GM12873 (cell line): Measurements from ENCODE around the gene SERINC2.

Experiments
- TF ChIP-seq, protein P1 (sequence below): IDR thresholded peaks from 2 replicates; pipeline ENCODE4 v1.5.1; 2012; ENCODE audit warnings: low read depth, mild to moderate bottlenecking, moderate library complexity, low read length, control low read depth; ENCODE audit not compliant: insufficient read depth; ENCODE audit errors: missing control alignments

The SERINC2 gene

DNA sequence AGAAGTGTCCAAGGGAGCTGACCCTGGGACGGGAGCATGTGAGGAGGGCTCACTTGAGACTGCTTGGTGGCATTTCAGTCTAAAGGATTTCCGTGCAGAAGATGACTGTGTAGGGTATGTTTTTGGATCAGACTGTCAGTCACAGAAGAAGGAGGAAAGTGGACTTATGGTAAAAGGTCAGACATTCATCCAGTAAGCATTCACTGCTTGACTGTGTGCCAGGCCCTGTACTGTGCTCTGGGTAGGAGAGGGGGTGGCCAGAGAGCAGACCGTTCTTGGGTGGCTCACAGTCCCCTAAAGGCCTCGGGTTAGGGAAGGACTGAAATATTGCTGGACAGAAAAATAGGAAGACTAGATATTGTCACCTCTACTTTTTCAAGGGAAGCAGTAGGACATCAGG is 2.1 kb upstream of the SERINC2 start:
- TF ChIP-seq, protein P1, sequence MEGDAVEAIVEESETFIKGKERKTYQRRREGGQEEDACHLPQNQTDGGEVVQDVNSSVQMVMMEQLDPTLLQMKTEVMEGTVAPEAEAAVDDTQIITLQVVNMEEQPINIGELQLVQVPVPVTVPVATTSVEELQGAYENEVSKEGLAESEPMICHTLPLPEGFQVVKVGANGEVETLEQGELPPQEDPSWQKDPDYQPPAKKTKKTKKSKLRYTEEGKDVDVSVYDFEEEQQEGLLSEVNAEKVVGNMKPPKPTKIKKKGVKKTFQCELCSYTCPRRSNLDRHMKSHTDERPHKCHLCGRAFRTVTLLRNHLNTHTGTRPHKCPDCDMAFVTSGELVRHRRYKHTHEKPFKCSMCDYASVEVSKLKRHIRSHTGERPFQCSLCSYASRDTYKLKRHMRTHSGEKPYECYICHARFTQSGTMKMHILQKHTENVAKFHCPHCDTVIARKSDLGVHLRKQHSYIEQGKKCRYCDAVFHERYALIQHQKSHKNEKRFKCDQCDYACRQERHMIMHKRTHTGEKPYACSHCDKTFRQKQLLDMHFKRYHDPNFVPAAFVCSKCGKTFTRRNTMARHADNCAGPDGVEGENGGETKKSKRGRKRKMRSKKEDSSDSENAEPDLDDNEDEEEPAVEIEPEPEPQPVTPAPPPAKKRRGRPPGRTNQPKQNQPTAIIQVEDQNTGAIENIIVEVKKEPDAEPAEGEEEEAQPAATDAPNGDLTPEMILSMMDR = no peak

DNA sequence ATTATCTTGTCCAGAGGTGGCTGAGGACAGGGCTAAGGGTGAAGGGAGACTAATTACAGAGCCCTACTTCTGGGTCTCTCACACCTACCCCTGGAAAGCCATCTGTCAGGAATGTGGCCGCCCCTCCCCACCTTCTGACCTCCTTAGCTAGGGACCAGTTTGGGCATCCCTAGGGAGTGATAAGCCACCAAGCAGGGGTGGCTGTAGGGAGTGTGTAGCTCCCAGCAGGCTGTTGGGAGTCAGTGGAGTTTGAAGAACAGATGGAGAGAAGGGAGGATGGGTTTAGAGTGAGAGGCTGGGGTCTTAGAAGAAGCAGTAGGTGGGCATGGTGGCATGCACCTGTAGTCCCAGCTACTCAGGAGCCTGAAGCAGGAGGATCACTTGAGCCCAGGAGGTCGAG is 808 bp upstream of the SERINC2 start:
- TF ChIP-seq, protein P1 = no peak

DNA sequence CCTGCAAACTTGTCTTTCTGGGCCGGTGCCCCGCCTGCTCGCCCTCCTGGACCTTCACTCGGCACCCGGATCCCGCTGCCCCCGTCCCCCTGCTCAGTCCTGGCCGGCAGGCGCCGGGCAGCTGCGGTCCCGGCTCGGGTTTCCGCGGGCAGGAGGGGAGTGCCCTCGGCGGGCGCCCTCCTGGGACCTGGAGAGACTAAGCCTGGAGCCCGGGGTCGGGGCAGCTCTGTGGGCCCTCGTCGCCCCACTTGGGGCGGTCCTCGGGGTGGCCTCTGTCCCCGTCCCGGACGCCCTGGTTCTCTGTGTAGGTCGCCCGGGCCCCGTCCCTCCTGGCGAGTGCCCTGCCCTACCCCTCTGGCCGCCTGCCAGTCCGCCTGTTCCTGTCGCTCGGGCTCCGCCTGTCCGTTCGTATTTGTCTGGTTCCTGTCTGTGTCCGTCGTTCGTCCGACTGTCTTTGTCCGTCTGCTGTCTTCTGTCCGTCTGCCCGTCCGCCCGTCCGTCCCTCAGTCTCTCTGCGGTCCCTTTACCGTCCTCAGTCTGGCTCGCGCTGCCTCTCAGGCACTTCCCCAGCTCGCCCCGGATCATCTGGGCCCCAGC is 490 bp downstream of the SERINC2 start:
- TF ChIP-seq, protein P1 = no peak

DNA sequence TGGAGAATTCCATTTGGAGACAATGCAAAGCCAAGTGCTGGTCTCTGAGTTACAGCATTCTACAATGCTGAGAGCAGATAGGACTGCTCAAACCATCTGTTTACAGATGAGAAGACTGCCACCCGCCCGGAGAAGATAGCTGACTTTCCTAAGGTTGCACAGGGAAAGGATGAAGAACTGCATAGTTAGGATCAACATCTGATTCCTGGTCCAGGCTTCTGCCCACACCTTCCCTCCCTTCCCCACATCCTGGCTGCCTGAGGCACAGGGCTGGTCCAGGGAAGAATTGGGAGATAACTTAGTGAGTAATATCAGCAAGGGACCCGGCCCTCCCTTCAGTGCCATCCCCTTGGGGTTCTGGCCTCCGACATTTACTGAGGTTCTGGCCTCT is 2.0 kb downstream of the SERINC2 start:
- TF ChIP-seq, protein P1 = no peak

DNA sequence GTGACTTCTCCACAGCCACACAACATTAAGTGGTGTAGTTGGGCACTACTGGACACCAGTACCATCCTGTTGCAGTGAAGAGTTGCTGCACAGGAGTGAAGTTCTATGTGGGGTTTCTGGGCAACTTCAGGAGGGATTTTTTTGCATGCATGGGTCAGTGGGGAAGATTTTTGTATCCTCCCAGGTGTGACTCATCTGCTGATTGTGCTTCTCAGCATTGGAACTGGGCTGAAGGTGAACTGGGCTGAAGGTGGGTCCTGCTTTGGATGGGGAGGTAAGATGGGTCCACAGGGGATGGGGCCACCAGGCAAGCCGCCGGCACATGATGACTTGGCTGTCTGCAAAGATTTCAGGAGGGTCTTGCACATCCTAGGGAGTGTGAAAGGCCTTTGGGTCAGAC is 2.6 kb downstream of the SERINC2 start:
- TF ChIP-seq, protein P1 = no peak

DNA sequence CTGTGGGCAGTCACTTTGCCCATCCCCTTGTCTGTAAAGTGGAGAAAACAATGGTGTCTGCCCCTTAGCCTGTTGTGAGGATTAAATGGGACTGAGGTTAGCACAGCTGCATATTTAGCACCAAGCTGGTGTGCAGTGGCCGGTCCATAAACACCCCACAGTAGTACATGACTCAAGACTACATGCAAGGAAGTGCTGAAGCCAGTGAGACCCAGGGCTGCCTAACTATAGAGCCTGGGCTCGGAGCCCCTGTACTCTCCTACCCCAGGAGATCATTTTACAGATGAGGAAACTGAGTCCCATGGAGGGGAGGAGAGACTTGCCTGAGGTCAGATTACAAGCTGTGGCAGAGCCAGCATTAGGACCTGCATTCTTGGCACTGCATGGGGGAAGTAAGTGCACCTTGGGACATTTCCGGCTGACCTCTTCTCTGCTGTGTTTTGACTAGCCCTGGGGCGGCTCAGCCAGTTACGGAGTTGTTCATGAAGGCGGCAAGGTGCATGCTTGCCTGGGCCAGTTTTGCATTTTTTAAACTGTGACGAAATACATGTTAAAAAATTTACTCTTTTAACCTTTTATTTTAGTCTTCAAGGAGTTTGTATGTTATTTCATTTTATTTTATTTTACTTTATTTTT is 3.2 kb downstream of the SERINC2 start:
- TF ChIP-seq, protein P1 = no peak

DNA sequence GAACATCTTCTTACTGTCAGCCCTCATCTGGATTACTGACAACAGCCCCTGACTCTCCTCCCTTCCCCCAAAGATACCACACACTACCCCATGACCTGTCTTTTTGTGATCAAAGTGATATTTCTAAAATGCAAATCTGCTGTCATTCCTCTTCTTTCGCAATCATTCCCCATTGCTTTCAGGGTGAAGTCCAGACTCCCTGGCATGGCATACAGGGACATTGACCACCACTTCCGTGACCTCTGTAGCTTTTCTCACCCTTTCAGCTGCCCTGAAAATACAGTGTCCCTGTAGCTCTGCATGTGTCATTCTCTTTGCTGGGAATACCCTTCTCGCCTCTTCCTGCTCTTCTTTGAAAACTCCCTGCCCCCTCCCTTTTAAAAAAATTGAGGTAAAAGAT is 4.1 kb downstream of the SERINC2 start:
- TF ChIP-seq, protein P1 = no peak
